ENCODE data around the gene PSMB5.
"Not testable (repeated sequence)": the region's sequence is repeated elsewhere in the genome, so short reads cannot be mapped to it uniquely, and the experiment has no call there.

The PSMB5 gene

GRCh38 chr14:23008831-23009230 lies 25.9 kb downstream of the PSMB5 start:
- no peaks in the 10 kb centered on the region for H3K36me3 ChIP-seq (ENCODE audit: insufficient read depth, low read length)
- DNase-seq (ENCODE audit: low read depth, low spot score), result no peak
- H3K9me3 ChIP-seq (ENCODE audit: low read depth, low read length), result no peaks in the 10 kb centered on the region
- H3K27ac ChIP-seq, result peak overlapping the region; percentile 95
- TF ChIP-seq POLR2AphosphoS5 (IDR thresholded peaks at IDR 0.05; ENCODE audit: borderline replicate concordance, low read depth, low read length), result no peak
- TF ChIP-seq FOXP2 (optimal IDR thresholded peaks at IDR 0.05; ENCODE audit: control extremely low read depth, extremely low read length, insufficient read depth), result no peak
- TF ChIP-seq EZH2 (IDR thresholded peaks at IDR 0.05), result no peak
- H3K9ac ChIP-seq (ENCODE audit: insufficient read length), result no peak overlapping the region
- H3K4me3 ChIP-seq, result peak overlapping the region; percentile 82

GRCh38 chr14:23006544-23007419 lies 27.9 kb downstream of the PSMB5 start:
- H3K9me3 ChIP-seq (ENCODE audit: low read depth, low read length), result no peaks in the 10 kb centered on the region
- DNase-seq (ENCODE audit: low read depth, low spot score), result peak; percentile 76
- TF ChIP-seq EZH2 (IDR thresholded peaks at IDR 0.05) (no peak), FOXP2 (optimal IDR thresholded peaks at IDR 0.05; ENCODE audit: control extremely low read depth, extremely low read length, insufficient read depth) (peak; percentile 71), POLR2AphosphoS5 (IDR thresholded peaks at IDR 0.05; ENCODE audit: borderline replicate concordance, low read depth, low read length) (peak; percentile 95)
- peak overlapping the region; percentile 80 for H3K9ac ChIP-seq (ENCODE audit: insufficient read length)
- H3K4me3 ChIP-seq, result peak overlapping the region; percentile 70
- peak overlapping the region; percentile 95 for H3K27ac ChIP-seq
- H3K36me3 ChIP-seq (ENCODE audit: insufficient read depth, low read length), result no peaks in the 10 kb centered on the region

- no peak for DNase-seq (ENCODE audit: low read depth, low spot score)
Measured at GRCh38 chr14:23006188-23006534, 28.5 kb downstream of the PSMB5 start.

GRCh38 chr14:23005451-23006187 lies 29.1 kb downstream of the PSMB5 start:
- H3K9me3 ChIP-seq (ENCODE audit: low read depth, low read length), result no peaks in the 10 kb centered on the region
- TF ChIP-seq POLR2AphosphoS5 (IDR thresholded peaks at IDR 0.05; ENCODE audit: borderline replicate concordance, low read depth, low read length) (no peak), EZH2 (IDR thresholded peaks at IDR 0.05) (no peak), FOXP2 (optimal IDR thresholded peaks at IDR 0.05; ENCODE audit: control extremely low read depth, extremely low read length, insufficient read depth) (no peak)
- peak overlapping the region; percentile 9; the same call in 1 of the 2 replicates for H3K27ac ChIP-seq
- H3K36me3 ChIP-seq (ENCODE audit: insufficient read depth, low read length), result no peaks in the 10 kb centered on the region
- no peak overlapping the region for H3K4me3 ChIP-seq
- DNase-seq (ENCODE audit: low read depth, low spot score), result no peak
- no peak overlapping the region for H3K9ac ChIP-seq (ENCODE audit: insufficient read length)

More at GRCh38 chr14:23006188-23006534, 28.5 kb downstream of the PSMB5 start:
- Histone ChIP-seq H3K4me3 (peak overlapping the region; percentile 70), H3K9ac (ENCODE audit: insufficient read length) (peak overlapping the region; percentile 63), H3K36me3 (ENCODE audit: insufficient read depth, low read length) (no peaks in the 10 kb centered on the region), H3K27ac (peak overlapping the region; percentile 95), H3K9me3 (ENCODE audit: low read depth, low read length) (no peaks in the 10 kb centered on the region)
- no peak for TF ChIP-seq EZH2 (IDR thresholded peaks at IDR 0.05)
- TF ChIP-seq FOXP2 (optimal IDR thresholded peaks at IDR 0.05; ENCODE audit: control extremely low read depth, extremely low read length, insufficient read depth), result no peak
- no peak for TF ChIP-seq POLR2AphosphoS5 (IDR thresholded peaks at IDR 0.05; ENCODE audit: borderline replicate concordance, low read depth, low read length)

- not testable (repeated sequence) for DNase-seq (ENCODE audit: low read depth, low spot score); H3K4me3 ChIP-seq; H3K9me3 ChIP-seq (ENCODE audit: low read depth, low read length); H3K9ac ChIP-seq (ENCODE audit: insufficient read length); H3K36me3 ChIP-seq (ENCODE audit: insufficient read depth, low read length); H3K27ac ChIP-seq
Measured at GRCh38 chr14:23004274-23004673, 30.4 kb downstream of the PSMB5 start.

- Histone ChIP-seq H3K27ac (no peak overlapping the region), H3K9ac (ENCODE audit: insufficient read length) (no peak overlapping the region), H3K4me3 (no peak overlapping the region), H3K9me3 (ENCODE audit: low read depth, low read length) (no peaks in the 10 kb centered on the region), H3K36me3 (ENCODE audit: insufficient read depth, low read length) (no peaks in the 10 kb centered on the region)
- no peak for TF ChIP-seq EZH2 (IDR thresholded peaks at IDR 0.05)
- DNase-seq (ENCODE audit: low read depth, low spot score), result no peak
Measured at GRCh38 chr14:23002592-23002991, 32.1 kb downstream of the PSMB5 start.

GRCh38 chr14:23000860-23001259 lies 33.8 kb downstream of the PSMB5 start:
- peak overlapping the region; percentile 50; the same call in 1 of the 2 replicates for H3K27ac ChIP-seq

GRCh38 chr14:22998329-22999012 lies 36.2 kb downstream of the PSMB5 start:
- Histone ChIP-seq H3K9ac (ENCODE audit: insufficient read length) (no peak overlapping the region), H3K36me3 (ENCODE audit: insufficient read depth, low read length) (no peaks in the 10 kb centered on the region), H3K4me3 (no peak overlapping the region), H3K27ac (no peak overlapping the region), H3K9me3 (ENCODE audit: low read depth, low read length) (no peaks in the 10 kb centered on the region)
- DNase-seq (ENCODE audit: low read depth, low spot score), result no peak
- TF ChIP-seq EZH2 (IDR thresholded peaks at IDR 0.05) (no peak), POLR2AphosphoS5 (IDR thresholded peaks at IDR 0.05; ENCODE audit: borderline replicate concordance, low read depth, low read length) (no peak), FOXP2 (optimal IDR thresholded peaks at IDR 0.05; ENCODE audit: control extremely low read depth, extremely low read length, insufficient read depth) (no peak)

More at GRCh38 chr14:23000860-23001259, 33.8 kb downstream of the PSMB5 start:
- Histone ChIP-seq H3K4me3 (no peak overlapping the region), H3K36me3 (ENCODE audit: insufficient read depth, low read length) (no peaks in the 10 kb centered on the region), H3K9me3 (ENCODE audit: low read depth, low read length) (no peaks in the 10 kb centered on the region), H3K9ac (ENCODE audit: insufficient read length) (no peak overlapping the region)
- DNase-seq (ENCODE audit: low read depth, low spot score), result no peak
- TF ChIP-seq EZH2 (IDR thresholded peaks at IDR 0.05) (no peak), POLR2AphosphoS5 (IDR thresholded peaks at IDR 0.05; ENCODE audit: borderline replicate concordance, low read depth, low read length) (no peak), FOXP2 (optimal IDR thresholded peaks at IDR 0.05; ENCODE audit: control extremely low read depth, extremely low read length, insufficient read depth) (no peak)
